GM18870 (cell line): ENCODE data around the gene TACC2.
"Not testable (repeated sequence)": the region's sequence is repeated elsewhere in the genome, so short reads cannot be mapped to it uniquely, and the experiment has no call there.

Experiments
- ATAC-seq: cut with Tn5 transposase; IDR thresholded peaks from one replicate; pipeline ENCODE4 v1.9.1; 2021; ENCODE audit warnings: moderate library complexity; ENCODE audit not compliant: unreplicated experiment

Gene TACC2

DNA sequence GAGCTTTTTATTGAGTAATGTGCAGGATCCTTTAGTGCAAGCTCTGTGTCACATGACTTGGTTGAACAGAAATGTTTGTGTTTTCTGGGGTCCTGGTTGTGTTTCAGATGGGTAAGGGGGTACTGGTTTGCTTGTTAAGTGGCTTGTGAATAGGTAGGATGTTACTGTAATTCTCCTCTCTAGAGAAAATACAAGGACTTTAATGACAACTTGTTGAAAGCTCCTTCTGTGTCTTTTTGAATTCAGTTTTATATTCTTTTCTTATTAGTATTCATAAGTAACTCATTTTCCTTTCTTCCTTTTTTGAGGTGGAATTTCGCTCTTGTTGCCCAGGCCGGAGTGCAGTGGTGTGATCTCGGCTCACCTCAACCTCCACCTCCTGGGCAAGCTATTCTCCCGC lies 196.7 kb downstream of the TACC2 start:
- ATAC-seq = no peak

DNA sequence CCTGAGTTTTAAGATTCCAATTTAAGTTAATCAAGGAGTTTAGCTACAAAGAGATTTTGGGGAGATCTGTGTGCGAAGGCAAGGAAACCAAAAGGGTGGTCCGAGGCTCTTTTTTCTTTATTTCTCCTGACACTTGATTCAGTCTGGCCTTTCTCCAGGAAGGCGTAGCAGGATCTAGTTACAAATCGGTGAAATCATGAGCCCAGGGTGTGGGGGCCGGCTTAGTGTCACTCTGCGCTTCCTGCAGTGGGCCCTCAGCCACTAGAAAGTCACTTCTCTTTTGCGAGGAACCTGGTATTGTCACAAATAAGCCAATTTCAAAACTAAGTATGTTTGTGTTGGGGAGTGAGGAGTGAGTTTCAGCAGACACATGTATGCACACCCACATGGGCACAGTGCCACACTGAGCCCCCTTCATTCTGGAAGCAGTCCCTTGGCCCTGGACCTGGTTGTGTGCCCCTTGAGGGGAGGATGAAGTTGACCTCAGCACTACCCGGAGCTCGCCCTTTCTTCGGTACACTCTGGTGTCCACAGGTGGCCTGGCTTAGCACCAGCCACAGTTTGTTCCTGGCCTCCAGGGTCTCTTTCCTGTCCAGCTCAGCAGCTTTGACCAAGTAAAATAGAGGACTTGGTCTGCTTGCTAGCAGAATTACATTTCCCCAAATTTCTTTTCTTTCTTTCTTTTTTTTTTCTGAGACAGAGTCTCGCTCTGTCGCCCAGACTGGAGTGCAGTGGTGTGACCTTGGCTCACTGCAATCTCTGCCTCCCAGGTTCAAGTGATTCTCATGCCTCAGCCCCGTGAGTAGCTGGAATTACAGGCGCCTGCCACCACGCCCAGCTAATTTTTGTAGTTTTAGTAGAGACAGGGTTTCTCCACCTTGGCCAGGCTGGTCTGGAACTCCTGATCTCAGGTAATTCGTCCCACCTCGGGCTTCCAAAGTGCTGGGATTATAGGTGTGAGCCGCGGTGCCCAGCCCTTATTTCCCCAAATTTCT lies 198.2 kb downstream of the TACC2 start:
- no peak for ATAC-seq

- ATAC-seq = no peak
Measured at GRCh38 chr10:122188706-122189105, 199.7 kb downstream of the TACC2 start.

GRCh38 chr10:122189185-122189584 lies 200.2 kb downstream of the TACC2 start:
- ATAC-seq = no peak

- ATAC-seq = no peak
Measured at GRCh38 chr10:122190176-122190943, 201.4 kb downstream of the TACC2 start.

- no peak for ATAC-seq
Measured at GRCh38 chr10:122191936-122192541, 203.1 kb downstream of the TACC2 start.

- no peak for ATAC-seq
Measured at GRCh38 chr10:122194251-122194650, 205.3 kb downstream of the TACC2 start.

DNA sequence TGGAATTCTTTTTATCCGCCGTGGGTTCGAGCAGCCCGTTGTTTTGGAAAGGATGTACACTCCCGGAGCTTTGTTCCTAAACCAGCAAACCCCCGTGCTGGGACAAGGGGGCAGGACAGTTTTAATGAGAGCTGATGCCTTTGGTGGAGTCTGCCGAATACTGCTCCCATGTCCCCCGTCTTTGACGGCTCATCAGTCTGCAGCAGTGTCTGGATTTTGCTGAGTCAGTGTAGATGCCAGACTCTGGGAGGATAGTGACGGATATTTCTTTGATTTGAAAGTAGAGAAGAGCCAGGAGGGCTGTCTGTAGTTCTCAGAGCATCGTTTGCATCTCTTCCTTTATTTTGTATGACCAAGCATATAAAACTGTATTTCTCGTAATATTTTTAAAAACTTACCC lies 207.3 kb downstream of the TACC2 start:
- ATAC-seq = no peak

- ATAC-seq = no peak
Measured at GRCh38 chr10:122197611-122198222, 208.8 kb downstream of the TACC2 start.

- ATAC-seq = no peak
Measured at GRCh38 chr10:122198631-122199030, 209.7 kb downstream of the TACC2 start.

GRCh38 chr10:122199070-122199469 lies 210.1 kb downstream of the TACC2 start:
- ATAC-seq = no peak

GRCh38 chr10:122199689-122200088 lies 210.7 kb downstream of the TACC2 start:
- ATAC-seq = no peak

- no peak for ATAC-seq
Measured at GRCh38 chr10:122201401-122201800, 212.4 kb downstream of the TACC2 start.

GRCh38 chr10:122203180-122203579 lies 214.2 kb downstream of the TACC2 start:
- ATAC-seq = not testable (repeated sequence)

DNA sequence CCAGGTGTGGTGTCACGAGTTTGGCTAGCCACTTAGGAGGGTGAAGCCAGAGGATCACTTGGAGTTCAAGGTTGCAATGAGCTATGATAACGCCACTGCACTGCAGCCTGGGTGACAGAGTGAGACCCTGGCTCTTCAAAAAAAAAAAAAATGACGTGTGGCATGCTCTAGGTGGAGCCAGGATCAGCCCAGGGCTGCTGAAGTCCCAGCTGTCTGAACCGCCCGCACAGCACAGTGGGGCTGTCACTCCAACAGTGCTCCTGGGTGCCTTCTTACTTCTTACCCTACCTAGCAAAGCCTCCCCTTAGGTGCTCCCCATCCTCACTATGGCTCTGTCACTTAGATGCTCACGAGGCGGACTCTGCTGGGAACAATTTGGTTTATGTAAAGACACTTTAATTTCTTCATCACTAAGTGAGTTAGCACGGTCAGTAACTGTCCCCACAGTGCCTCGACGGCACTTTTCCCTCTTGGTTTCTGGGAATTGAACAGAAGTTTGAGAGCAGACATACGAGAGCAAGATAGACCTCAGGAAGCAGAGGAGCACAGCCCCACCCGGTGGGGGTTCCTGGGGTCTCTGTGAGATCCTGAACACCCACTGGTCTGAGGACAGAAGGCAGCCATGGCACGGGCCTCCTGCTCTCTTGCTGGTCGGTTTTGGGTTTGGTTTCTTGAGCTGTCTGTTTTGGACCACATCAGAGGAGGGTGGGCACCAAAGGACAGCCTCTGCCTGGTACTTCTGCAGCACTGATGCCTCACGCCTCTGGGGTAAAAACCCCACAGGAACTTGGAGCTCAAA lies 215.9 kb downstream of the TACC2 start:
- no peak for ATAC-seq

GRCh38 chr10:122206471-122207065 lies 217.6 kb downstream of the TACC2 start:
- ATAC-seq = no peak

- ATAC-seq = no peak
Measured at GRCh38 chr10:122207163-122207562, 218.2 kb downstream of the TACC2 start.

DNA sequence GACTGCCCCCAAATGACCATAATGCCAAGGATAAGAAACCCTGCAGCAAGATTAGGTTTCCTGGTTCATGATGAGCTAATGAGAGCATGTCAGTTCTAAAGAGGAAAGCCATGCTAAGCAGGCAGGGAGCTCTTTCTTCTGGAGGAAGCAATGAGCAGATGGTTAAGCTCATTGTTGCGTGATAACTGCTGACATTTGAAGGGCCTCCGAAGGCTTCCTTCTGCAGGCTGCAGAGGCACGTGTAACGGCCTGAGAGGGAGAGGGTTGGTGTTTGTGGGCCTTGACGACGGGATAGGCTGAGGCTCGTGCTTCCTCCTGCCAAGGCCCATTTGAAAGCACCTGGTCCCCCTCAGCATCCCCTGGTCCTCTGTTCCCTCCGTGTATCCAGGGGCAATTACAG lies 218.6 kb downstream of the TACC2 start:
- no peak for ATAC-seq

DNA sequence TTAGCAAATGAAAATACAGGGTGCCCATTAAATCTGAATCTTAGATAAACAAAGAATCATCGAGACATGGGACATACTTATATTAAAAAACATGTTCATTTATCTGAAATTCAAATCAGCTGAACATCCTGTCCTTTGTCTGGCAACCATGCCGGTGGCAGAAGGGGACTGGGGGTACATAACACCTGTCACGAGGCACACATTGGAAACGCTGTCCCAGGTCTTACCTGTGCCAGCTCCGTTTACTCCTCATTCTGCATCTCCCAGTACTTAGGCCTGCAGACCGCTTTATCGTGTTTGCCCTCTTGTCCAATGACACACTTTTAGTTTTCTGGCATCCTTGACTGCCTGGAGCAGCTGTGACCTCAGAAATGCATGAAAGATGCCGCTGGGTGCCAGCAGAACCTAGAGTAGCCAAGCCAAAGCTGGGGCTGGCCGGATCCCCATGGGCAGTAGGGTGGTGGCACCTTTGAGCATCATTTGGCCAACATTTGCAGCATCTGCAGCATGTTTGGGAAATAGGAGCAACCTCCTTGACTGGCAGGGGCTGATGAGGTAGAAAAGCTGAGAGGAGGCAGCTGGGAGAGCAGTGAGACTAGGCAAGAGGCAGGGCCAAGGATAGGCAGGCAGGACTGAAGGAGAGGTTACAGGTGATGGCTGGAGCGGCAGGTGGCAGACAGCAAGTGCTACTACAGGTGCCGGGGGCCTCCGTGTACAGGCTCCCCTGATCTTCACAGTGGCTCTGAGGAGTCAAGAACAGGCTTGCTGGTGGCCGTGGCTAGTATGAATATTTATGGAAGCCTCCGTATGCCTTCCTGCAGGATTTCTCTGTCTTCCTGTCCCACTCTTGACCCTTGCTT lies 219.8 kb downstream of the TACC2 start:
- ATAC-seq = no peak
